HG03039 (cell line): ENCODE measurements around the gene WNT16.
"Not testable (repeated sequence)": the region's sequence is repeated elsewhere in the genome, so short reads cannot be mapped to it uniquely, and the experiment has no call there.

Experiments
- ATAC-seq: cut with Tn5 transposase; IDR thresholded peaks from one replicate; pipeline ENCODE4 v1.9.1; 2021; ENCODE audit warnings: mild to moderate bottlenecking, moderate library complexity; ENCODE audit not compliant: unreplicated experiment

The WNT16 gene

DNA sequence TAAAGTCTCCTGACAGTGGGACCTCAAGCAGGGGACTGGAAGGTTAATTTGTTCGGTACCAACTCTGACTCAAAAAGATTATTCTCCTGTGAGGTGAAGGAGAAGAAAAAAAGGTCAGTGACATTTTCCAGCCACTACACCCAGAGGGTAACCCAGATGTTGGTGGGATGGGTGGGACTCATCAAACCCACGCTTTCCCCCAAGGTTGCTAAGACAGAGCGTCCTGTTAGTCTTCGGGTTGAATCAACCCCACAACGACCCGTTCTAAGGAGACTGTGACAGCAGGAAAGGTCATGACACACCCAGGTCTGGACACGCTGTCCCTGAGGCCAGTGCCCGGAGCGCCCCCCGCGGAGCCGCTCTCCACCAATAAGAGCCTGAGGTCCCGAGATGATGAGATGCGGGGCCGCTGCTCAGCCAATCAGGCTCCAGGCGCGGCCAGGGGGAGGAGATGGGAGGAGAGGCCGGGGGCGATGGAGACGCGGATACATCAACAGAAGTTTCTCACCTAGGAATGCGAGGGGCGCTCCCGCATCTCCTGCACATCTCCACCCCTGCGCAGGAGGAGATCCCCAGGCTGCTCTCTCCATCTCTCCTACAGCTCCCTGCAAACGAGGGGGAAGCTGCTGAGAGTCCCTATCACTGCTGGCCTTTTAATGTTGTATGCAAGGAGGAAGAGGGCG lies at the start of gene WNT16:
Gene WNT16 (plus strand): TSS at position 493 of the 683 bp plus-strand sequence. CDS start 293 bp downstream, outside the sequence.
- no peak for ATAC-seq

DNA sequence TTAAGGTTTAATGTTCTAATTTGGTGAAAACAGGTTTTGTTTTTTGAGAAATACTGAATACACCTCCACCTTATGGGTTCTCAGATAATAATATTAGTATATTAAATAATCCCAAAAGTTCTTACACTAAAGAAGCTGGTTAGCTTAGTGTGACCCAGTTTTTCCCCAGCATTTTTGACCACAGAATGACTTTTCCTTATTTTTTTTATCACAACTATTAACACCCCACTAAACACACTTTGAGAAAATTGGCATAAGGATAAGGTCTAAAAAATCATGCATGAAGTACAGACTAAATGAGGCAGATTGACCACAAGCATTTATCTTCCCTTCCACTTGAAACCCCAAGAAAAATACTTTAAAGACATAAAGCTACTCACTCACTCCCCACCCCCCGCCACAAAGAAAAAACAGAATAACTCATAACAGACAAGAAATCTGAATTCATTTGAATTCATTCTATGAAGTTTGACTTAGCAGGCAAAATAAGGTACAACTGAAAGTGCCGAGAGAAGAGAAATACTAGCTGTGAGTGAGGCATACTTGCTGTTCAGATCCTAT lies 49.7 kb upstream of the WNT16 start:
- no peak for ATAC-seq

DNA sequence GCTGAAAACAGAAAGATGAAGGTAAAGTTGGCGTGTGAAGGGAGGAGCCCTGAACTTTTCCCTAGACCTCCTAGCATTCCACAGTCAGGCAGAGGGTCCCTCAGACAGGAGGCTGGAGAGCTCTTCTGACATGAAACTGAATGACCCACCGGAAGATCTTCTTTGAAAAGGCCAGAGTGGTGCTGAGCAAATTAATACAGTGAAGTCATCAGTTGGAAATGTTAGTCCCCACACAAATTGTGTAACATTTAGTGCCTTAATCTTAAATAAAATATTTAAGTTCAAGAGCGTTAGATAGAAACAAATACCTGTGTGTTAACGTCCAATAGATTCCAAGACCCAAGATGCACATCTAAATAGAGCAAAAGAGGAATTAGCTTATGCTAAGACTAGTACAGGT lies 49.0 kb upstream of the WNT16 start:
- no peak for ATAC-seq

- no peak for ATAC-seq
Observed at GRCh38 chr7:121280656-121281055, 48.1 kb upstream of the WNT16 start.

DNA sequence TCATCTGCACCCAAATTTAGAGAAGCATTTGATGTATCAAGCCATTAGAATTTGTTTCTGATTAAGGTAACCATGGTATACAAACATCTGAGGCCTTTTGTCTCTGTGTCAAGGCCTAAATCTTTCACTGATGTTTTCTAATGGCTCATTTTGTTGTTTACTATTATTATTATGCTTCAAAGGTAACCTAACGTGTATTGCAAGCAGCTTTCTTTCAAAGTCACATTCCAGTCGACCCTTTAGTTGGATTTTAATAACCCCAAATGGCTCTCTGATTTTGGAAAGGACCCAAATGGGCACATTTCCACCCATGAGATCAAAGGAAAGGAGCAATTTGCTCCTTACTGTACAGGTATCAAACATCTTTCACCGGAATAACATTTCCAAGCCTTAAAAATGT lies 46.7 kb upstream of the WNT16 start:
- no peak for ATAC-seq

DNA sequence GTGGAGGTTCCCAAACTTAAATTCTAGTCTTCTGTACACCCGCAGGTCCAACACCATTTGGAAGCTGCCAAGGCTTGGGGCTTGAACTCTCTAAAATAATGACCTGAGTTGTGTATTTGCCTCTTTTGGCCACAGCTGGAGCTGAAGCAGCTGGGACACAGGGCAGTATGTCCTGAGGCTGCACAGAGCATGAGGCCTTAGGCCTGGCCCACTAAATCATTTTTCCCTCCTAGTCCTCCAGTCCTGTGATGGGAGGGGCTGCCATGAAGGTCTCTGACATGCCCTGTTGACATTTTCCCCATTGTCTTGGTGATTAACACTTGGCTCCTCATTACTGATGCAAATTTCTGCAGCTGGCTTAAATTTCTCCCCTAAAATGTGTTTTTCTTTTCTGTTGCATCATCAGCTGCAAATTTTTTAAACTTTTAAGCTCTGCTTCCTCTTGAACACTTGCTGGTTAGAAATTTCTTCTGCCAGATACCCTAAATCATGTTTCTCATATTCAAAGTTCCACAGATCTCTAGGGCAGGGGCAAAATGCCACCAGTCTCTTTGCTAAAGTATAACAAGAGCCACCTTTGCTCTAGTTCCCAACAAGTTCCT lies 43.6 kb upstream of the WNT16 start:
- no peak for ATAC-seq

DNA sequence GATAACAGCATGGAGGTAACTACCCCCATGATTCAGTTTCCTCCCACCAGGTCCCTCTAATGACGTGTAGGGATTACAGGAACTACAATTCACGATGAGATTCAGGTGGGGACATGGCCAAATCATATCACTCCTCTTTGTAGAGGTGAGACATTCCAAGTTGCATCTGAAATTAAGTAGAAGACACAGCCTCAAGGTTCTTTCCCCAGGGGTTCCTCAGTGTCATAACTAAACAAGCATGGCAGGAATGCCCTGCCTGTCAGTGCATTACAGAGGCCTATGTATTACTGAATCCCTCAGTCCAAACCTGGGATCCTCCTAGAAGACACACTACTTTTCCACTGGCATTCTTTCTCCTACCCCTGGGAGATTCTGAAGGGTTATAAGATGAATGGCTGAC lies 42.6 kb upstream of the WNT16 start:
- ATAC-seq = no peak

GRCh38 chr7:121286742-121287734 lies 41.8 kb upstream of the WNT16 start:
- ATAC-seq = no peak

DNA sequence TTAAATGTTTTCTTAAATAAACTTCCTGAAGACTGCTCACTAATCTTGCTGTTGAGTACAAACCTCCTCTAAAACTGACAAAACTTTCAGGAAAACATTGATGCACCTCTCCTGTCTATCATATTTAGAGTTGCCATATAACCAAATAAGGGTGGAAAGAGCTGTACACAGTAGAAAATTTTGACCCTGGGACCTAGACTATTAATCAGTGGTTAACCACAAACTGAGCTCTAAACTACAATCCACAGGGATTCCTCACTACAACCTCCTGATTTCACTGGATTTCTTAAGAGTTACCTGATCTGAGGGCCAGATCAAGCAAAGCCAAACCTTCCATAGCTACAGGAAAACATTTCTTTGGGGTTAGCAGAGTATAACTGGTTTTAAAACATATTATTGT lies 39.9 kb upstream of the WNT16 start:
- no peak for ATAC-seq

GRCh38 chr7:121289930-121290329 lies 38.9 kb upstream of the WNT16 start:
- ATAC-seq = not testable (repeated sequence)

- ATAC-seq = no peak
Observed at GRCh38 chr7:121294448-121294992, 34.3 kb upstream of the WNT16 start.

GRCh38 chr7:121297843-121298242 lies 31.0 kb upstream of the WNT16 start:
- no peak for ATAC-seq

DNA sequence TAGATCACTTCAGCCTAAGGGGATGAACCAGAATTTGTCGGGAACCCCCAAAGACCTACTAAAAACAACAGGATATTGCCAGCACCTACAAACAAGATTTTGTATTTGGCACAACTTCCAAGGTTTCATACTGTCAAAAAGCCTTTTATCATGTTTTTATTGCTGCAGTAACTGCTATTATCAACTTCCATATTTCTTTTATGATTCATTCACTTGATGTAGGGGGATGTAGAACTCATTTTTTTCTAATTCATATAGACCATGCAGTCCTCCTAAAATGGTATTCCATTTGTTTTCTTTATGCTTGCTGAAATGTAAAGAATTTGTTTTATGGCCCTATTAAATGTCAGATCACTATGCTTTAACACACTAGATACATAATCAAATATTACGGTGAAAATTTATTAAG lies 30.0 kb upstream of the WNT16 start:
- no peak for ATAC-seq

DNA sequence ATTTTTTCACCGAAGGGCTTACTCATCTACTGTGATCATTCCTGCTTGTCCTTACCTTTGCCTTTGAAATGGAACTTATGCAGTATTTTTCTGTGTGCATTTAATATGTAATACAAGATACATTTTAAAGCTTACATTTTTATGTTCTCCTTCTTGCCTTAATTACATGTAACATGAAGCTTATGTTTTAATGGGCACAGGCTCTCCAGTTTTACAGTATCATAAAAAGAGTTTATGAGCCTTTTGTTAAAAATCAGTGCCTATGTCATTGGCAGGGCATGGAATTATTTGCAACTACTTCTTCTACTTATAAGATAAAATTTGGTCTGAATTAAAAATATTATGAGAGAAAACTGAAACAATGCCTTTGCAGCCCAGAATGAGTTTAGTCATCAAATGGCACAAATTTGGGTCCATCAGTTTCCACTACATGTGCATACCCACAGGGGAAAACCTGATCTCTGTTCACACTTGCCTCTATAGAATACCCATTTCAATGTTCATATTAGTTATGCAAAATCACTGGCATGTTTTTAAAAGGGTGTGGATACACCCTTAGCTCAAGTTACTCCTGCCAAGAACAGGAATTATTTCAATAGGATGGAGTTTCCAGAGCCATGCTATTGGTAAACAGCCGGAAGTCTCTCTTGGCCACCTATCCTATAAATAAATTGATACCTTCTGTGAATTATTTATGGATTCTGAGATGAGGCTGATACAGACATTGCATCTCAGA lies 27.9 kb upstream of the WNT16 start:
- ATAC-seq = no peak

DNA sequence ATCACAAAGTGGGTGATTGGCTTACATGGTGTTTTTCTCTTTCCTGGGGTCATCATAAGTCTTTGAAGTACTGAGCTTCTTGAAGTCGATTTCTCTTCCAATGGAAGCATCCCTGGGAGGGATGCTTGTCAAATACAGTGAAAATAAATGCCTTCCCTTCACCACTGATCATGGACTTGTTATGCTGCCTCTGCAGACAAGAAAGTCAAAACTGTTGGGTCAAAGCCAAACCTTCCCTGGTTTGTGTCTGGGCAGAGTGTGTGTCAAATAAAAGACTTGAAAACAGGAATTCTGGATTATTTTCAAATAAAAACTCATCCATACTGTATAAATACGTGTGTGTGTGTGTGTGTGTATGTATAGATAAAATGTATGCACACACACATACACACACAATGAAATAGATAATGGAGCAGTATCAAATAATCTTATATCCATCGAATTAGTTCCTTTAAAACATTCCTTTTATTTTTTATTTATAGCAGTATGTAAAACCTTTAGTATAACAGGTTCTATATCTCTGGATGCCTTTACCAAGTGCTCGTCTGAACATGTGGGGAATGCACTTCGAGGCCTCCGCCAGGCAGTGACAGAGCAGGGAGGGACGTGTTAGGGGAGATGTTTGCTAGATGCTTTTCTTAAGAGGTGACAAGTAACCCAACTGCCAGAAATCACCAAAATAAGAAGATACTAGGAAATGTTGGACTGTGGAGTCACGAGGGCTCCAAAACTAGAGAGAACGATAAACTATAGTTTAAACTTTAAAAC lies 27.2 kb upstream of the WNT16 start:
- no peak for ATAC-seq

- ATAC-seq = peak; percentile 96
Observed at GRCh38 chr7:121302214-121302745, 26.5 kb upstream of the WNT16 start.

- ATAC-seq = no peak
Observed at GRCh38 chr7:121303422-121304101, 25.2 kb upstream of the WNT16 start.

DNA sequence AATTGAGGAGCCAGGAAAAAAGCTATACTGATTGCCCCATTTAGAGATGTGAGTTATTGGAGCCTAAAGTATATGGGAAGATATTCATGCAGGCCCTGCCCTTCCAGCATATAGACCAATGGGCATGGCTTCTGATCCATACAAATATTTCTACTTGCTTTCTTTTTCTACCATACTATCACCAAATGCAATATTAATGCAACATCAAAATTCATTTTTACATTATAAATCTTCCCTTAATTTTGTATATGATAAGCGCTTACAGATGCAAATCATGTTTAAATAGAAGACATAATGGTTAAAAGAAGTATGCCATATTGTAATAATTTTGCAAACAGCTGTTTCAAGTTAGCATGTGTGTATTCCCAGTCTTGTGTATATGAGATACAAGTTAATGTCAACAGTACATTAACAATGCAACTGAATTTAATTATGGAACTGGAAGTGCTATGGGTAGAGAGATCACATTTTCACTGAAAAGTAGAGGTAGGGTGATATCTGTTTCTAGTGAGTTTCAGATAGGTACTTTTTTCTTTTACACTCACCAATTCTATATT lies 24.6 kb upstream of the WNT16 start:
- no peak for ATAC-seq
